Measurements from ENCODE around the gene SNRNP48. TPM values are rescaled to one million over a fixed set of nuclear protein-coding genes. Genes with fewer than 3 reads are reported as not detected.

The SNRNP48 gene
- total and polyA plus RNA-seq, 2 of the 8 experiments (the other 6 are each of a cell fraction or from before 2014, with no cell fraction given) = 7.7 to 21.0 TPM

DNA sequence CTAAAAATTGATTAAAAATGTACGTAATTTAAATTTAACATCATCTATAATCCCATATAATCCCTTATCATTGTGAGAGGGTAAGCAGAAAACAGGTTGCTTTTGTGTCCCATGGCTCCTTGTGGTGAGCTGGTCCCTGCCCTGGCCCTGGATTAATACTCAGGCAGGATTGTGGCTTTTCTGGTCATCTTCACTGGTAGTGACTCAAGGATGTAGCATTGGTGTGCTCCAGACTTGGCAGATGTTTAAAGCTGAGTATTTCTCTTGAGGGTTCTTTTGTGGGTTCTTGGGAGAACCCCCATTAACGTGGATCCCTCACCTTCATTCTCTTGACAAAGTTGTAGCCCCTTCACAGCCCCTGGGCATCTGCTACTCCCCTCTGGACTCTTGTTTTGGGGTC is 39.3 kb downstream of the SNRNP48 start (continued):
- TF ChIP-seq CHD7 (IDR thresholded peaks at IDR 0.05; ENCODE audit: insufficient replicate concordance, low read length) = no peak
- no peak for TF ChIP-seq GTF2F1 (IDR thresholded peaks at IDR 0.05; ENCODE audit: borderline replicate concordance, low read depth, low read length)
- no peak for TF ChIP-seq EZH2 (IDR thresholded peaks at IDR 0.05; ENCODE audit: low read depth, low read length, severe bottlenecking)
- no peak for TF ChIP-seq HDAC2 (IDR thresholded peaks at IDR 0.05; ENCODE audit: borderline replicate concordance in 1 of 2, low read depth in 2 of 2, low read length in 2 of 2)
- TF ChIP-seq CTBP2 (IDR thresholded peaks at IDR 0.05; ENCODE audit: borderline replicate concordance, insufficient read depth, insufficient read length, low read length) = no peak
- TF ChIP-seq SP4 (IDR thresholded peaks at IDR 0.05; ENCODE audit: low read length) = no peak
- TF ChIP-seq JUND (IDR thresholded peaks at IDR 0.05; ENCODE audit: low read length) = no peak
- TF ChIP-seq SP1 (IDR thresholded peaks at IDR 0.05; ENCODE audit: low read depth, low read length) = no peak

Data from H1 (cell line).